Ovary (tissue), 3 donors: ENCODE results near the gene GRID2.

ENCODE experiments used
- POLR2A ChIP-seq: fragments of 450-650 bp; IDR thresholded peaks from one replicate; pipeline ENCODE4 v1.6.1; 2017; ENCODE audit warnings: antibody characterized with exemption, mild to moderate bottlenecking, moderate library complexity
- TF ChIP-seq, protein P1 (sequence below), 3 donors: fragments of 450-650 bp in 2 of 3; fragments of 200-600 bp in 1 of 3; IDR thresholded peaks; one replicate each; pipeline versions ENCODE4 v1.5.1 to v1.8.0; 2016 to 2022; ENCODE audit warnings: antibody characterized with exemption in 3 of 3, mild to moderate bottlenecking in 1 of 3
- donor health status: DM: no; HTN: no; CAD: no.

- TF ChIP-seq, protein P1, sequence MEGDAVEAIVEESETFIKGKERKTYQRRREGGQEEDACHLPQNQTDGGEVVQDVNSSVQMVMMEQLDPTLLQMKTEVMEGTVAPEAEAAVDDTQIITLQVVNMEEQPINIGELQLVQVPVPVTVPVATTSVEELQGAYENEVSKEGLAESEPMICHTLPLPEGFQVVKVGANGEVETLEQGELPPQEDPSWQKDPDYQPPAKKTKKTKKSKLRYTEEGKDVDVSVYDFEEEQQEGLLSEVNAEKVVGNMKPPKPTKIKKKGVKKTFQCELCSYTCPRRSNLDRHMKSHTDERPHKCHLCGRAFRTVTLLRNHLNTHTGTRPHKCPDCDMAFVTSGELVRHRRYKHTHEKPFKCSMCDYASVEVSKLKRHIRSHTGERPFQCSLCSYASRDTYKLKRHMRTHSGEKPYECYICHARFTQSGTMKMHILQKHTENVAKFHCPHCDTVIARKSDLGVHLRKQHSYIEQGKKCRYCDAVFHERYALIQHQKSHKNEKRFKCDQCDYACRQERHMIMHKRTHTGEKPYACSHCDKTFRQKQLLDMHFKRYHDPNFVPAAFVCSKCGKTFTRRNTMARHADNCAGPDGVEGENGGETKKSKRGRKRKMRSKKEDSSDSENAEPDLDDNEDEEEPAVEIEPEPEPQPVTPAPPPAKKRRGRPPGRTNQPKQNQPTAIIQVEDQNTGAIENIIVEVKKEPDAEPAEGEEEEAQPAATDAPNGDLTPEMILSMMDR (IDR thresholded peaks at IDR 0.05) = no peak
- no peak for TF ChIP-seq POLR2A
Observed at GRCh38 chr4:93092765-93093164, 789.0 kb downstream of the GRID2 start.
